Left hindlimb (tissue), 1 donor: ENCODE results near the gene PLAU.
"Not testable (repeated sequence)": the region's sequence is repeated elsewhere in the genome, so short reads cannot be mapped to it uniquely, and the experiment has no call there.

Experiments used
- DNase-seq: peaks from one replicate; pipeline ENCODE4 v3.0.0-alpha.2; 2018

The PLAU gene

GRCh38 chr10:73956476-73957359, 45.8 kb downstream of the PLAU start:
- DNase-seq: peak; percentile 75

GRCh38 chr10:73959484-73960243, 48.7 kb downstream of the PLAU start:
- DNase-seq: no peak

GRCh38 chr10:73962386-73962785, 51.5 kb downstream of the PLAU start:
- DNase-seq: no peak

- not testable (repeated sequence) for DNase-seq
These were observed 52.6 kb downstream of the PLAU start for GRCh38 chr10:73963533-73963932.

- no peak for DNase-seq
These were observed 53.8 kb downstream of the PLAU start for GRCh38 chr10:73964743-73965142.

GRCh38 chr10:73965267-73965889, 54.4 kb downstream of the PLAU start:
- DNase-seq: not testable (repeated sequence)

- peak; percentile 91 for DNase-seq
These were observed 55.2 kb downstream of the PLAU start for GRCh38 chr10:73965890-73966768.

- DNase-seq: no peak
These were observed 56.1 kb downstream of the PLAU start for GRCh38 chr10:73967022-73967429.
